MCF 10A (cell line): ENCODE data around the gene PFKM. TPM values are rescaled to one million over a fixed set of nuclear protein-coding genes. Genes with fewer than 3 reads are reported as not detected.
A peak's percentile ranks its signal among the peaks of the same experiment; 100 is the strongest.

Experiments
- BruUV-seq: library from RNA; stranded (reverse); fragments of 400-500 nt; replicated peaks from 2 replicates; lab custom pipeline; 2021; lab: Mats Ljungman, UMichigan
- CTCF ChIA-PET: fragments of 300-600 bp; sonication (Branson Sonifier 250); formaldehyde crosslinking; extraction: SDS; loops from one replicate; lab custom pipeline; 2021; ENCODE audit warnings: antibody characterized with exemption, inconsistent platforms; lab: Yijun Ruan, JAX
- POLR2A ChIA-PET: fragments of 300-600, 350-650 bp; sonication (Branson Sonifier 250); formaldehyde crosslinking; extraction: SDS; loops from one replicate; lab custom pipeline; 2020; ENCODE audit warnings: antibody characterized with exemption, inconsistent platforms; lab: Yijun Ruan, JAX
- DNase-seq: peaks from one replicate; pipeline ENCODE4 v3.0.0-alpha.2; 2018; ENCODE audit not compliant: unreplicated experiment
- H3K27ac Mint-ChIP-seq: one replicate; pipeline ENCODE4 v1.8.0; 2022; ENCODE audit warnings: mild to moderate bottlenecking, low read depth, mixed read lengths; ENCODE audit not compliant: unreplicated experiment
- H3K27me3 Mint-ChIP-seq: one replicate; pipeline ENCODE4 v1.8.0; 2022; ENCODE audit warnings: mixed read lengths; ENCODE audit not compliant: insufficient read depth, unreplicated experiment
- H3K36me3 Mint-ChIP-seq: one replicate; pipeline ENCODE4 v1.8.0; 2022; ENCODE audit warnings: mild to moderate bottlenecking, moderate library complexity, mixed read lengths; ENCODE audit not compliant: insufficient read depth, unreplicated experiment
- H3K4me1 Mint-ChIP-seq: one replicate; pipeline ENCODE4 v1.8.0; 2022; ENCODE audit warnings: mixed read lengths; ENCODE audit not compliant: insufficient read depth, unreplicated experiment
- H3K4me3 Mint-ChIP-seq: one replicate; pipeline ENCODE4 v1.8.0; 2022; ENCODE audit warnings: mild to moderate bottlenecking, moderate library complexity, mixed read lengths; ENCODE audit not compliant: unreplicated experiment
- H3K9me3 Mint-ChIP-seq: one replicate; pipeline ENCODE4 v1.8.0; 2022; ENCODE audit warnings: mixed read lengths; ENCODE audit not compliant: unreplicated experiment
- intact Hi-C: fragments of 100-400 bp; cut with micrococcal nuclease; formaldehyde crosslinking; loops from 2 replicates; pipeline ENCODE4 v1.14.1; 2022
- total RNA-seq: library from RNA; stranded (reverse); gene quantifications from 2 replicates; pipeline ENCODE4 v1.2.3, GENCODE V29; 2022
- TF ChIP-seq, protein P1 (sequence below): fragments of 200-600 bp; IDR thresholded peaks from one replicate; pipeline ENCODE4 v1.8.0; 2022; ENCODE audit warnings: antibody characterized with exemption, mild to moderate bottlenecking; ENCODE audit not compliant: unreplicated experiment

PFKM gene
- total RNA-seq, 1 experiment from 2014 or later: 69.3 TPM

GRCh38 chr12:48163150-48163747, 44.1 kb downstream of the PFKM start:
- H3K4me1 Mint-ChIP-seq: no peaks in the 10 kb centered on the region
- H3K36me3 Mint-ChIP-seq: no peaks in the 10 kb centered on the region
- H3K9me3 Mint-ChIP-seq: no peaks in the 10 kb centered on the region
- intact Hi-C loops: no loop called here
- DNase-seq: no peak
- no TSS peak for BruUV-seq
- peaks cover 11% of the 10 kb centered on the region for H3K27me3 Mint-ChIP-seq
- ChIA-PET POLR2A (interaction anchor here (0.9 to 1.5 kb wide), 3 partner anchors 44 to 200 kb away, joined by 3 to 4 read pairs (median 4); partner anchors contain the start of genes PFKM, SENP1 and TMEM106C), CTCF (interaction anchor here (0.6 to 2.7 kb wide), 10 partner anchors 7 to 452 kb away, joined by 3 to 9 read pairs (median 4); partner anchors contain the start of gene ASB8)
- H3K27ac Mint-ChIP-seq: no peak overlapping the region
- no peak overlapping the region for H3K4me3 Mint-ChIP-seq
- TF ChIP-seq, protein P1, sequence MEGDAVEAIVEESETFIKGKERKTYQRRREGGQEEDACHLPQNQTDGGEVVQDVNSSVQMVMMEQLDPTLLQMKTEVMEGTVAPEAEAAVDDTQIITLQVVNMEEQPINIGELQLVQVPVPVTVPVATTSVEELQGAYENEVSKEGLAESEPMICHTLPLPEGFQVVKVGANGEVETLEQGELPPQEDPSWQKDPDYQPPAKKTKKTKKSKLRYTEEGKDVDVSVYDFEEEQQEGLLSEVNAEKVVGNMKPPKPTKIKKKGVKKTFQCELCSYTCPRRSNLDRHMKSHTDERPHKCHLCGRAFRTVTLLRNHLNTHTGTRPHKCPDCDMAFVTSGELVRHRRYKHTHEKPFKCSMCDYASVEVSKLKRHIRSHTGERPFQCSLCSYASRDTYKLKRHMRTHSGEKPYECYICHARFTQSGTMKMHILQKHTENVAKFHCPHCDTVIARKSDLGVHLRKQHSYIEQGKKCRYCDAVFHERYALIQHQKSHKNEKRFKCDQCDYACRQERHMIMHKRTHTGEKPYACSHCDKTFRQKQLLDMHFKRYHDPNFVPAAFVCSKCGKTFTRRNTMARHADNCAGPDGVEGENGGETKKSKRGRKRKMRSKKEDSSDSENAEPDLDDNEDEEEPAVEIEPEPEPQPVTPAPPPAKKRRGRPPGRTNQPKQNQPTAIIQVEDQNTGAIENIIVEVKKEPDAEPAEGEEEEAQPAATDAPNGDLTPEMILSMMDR: no peak

- peaks cover 11% of the 10 kb centered on the region for H3K27me3 Mint-ChIP-seq
- TF ChIP-seq, protein P1: no peak
- intact Hi-C loops: no loop called here
- CTCF ChIA-PET: interaction anchor here (0.6 to 3.0 kb wide), 24 partner anchors 8 to 1583 kb away, joined by 3 to 21 read pairs (median 5); partner anchors contain the start of genes ASB8, CCDC184, PFKM and TMEM106C
- no peaks in the 10 kb centered on the region for H3K4me1 Mint-ChIP-seq
- DNase-seq: no peak
- H3K9me3 Mint-ChIP-seq: no peaks in the 10 kb centered on the region
- H3K27ac Mint-ChIP-seq: no peak overlapping the region
- no peak overlapping the region for H3K4me3 Mint-ChIP-seq
- no TSS peak for BruUV-seq
- no peaks in the 10 kb centered on the region for H3K36me3 Mint-ChIP-seq
- POLR2A ChIA-PET: interaction anchor here (0.5 kb wide), 1 partner anchor 100 kb away, joined by 3 read pairs; no protein-coding TSS in a partner anchor
Observed at GRCh38 chr12:48164451-48164850, 45.3 kb downstream of the PFKM start.

- no peaks in the 10 kb centered on the region for H3K4me1 Mint-ChIP-seq
- BruUV-seq: no TSS peak
- peak; percentile 72 for DNase-seq
- intact Hi-C loops: loop anchor here (1.0 to 5.0 kb wide), 4 partner anchors 81 to 448 kb away; partner anchors contain the start of gene TMEM106C
- POLR2A ChIA-PET: interaction anchor here (0.6 kb wide), 1 partner anchor 95 kb away, joined by 3 read pairs; no protein-coding TSS in a partner anchor
- no peak overlapping the region for H3K27ac Mint-ChIP-seq
- peaks cover 11% of the 10 kb centered on the region for H3K27me3 Mint-ChIP-seq
- CTCF ChIA-PET: interaction anchor here (0.5 to 3.0 kb wide), 35 partner anchors 9 to 1582 kb away, joined by 3 to 21 read pairs (median 4); partner anchors contain the start of genes ASB8, CCDC184, PFKM and TMEM106C
- H3K9me3 Mint-ChIP-seq: no peaks in the 10 kb centered on the region
- no peak overlapping the region for H3K4me3 Mint-ChIP-seq
- H3K36me3 Mint-ChIP-seq: no peaks in the 10 kb centered on the region
- TF ChIP-seq, protein P1: peak; percentile 87
Observed at GRCh38 chr12:48165089-48165981, 46.2 kb downstream of the PFKM start.
